Erythroblast (primary cell): ENCODE measurements around the gene C1orf105.

Source experiments
- DNase-seq, 2 experiments: peaks; one replicate each; lab custom pipeline; 2025; lab: John Stamatoyannopoulos, UW
- GATA1 ChIP-seq: IDR thresholded peaks from 2 replicates; pipeline ENCODE4 v1.6.1; 2011; ENCODE audit warnings: low read depth, mild to moderate bottlenecking, control low read depth, low read length, moderate library complexity
- POLR2A ChIP-seq: IDR thresholded peaks from 2 replicates; pipeline ENCODE4 v1.6.1; 2011; ENCODE audit warnings: mild to moderate bottlenecking, low read length

The C1orf105 gene

GRCh38 chr1:172468296-172468695 is 47.8 kb downstream of the C1orf105 start:
- DNase-seq: no peak
- TF ChIP-seq GATA1 (no peak), POLR2A (no peak)

GRCh38 chr1:172469717-172470116 is 49.2 kb downstream of the C1orf105 start:
- DNase-seq: no peak
- TF ChIP-seq POLR2A: no peak

DNA sequence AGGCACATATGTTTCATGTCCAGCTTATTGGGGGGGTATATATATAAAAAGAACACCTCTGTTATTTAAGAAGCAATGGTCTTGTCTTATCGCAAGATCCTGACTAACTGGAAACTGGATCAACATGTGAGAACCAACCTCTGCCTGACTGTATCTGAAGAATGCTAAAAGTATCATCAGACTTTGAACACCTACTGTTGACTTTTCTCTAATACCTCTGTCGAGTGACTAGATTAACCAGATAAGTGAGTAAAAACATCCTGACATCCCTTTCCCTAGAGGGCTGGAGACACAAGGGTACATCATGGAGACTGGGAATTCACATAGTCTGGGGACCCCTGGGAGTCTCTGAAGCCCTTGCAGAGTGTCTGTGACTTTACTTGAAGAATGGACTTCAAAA is 49.7 kb downstream of the C1orf105 start:
- no peak for DNase-seq
- TF ChIP-seq GATA1: no peak
- no peak for TF ChIP-seq POLR2A

DNA sequence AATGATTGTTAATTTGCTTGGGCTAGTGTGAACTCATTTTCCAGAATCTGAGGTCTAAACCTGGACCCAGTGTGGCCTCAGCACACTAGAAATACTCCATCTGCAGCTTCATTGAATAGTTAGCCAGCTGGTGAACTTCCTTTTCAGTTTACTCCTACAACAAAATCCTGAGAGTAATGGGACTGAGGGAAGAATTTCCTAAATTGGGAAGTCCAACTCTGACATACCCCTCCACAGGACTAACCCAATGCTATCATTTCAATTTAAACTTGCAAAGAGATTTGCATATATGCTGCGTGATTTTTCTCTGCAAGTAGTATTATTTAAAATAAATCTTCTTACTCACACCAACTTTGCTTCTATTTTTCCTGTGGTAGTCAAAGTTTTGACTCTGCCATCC is 51.2 kb downstream of the C1orf105 start:
- TF ChIP-seq GATA1: no peak
- TF ChIP-seq POLR2A: no peak
- no peak for DNase-seq

DNA sequence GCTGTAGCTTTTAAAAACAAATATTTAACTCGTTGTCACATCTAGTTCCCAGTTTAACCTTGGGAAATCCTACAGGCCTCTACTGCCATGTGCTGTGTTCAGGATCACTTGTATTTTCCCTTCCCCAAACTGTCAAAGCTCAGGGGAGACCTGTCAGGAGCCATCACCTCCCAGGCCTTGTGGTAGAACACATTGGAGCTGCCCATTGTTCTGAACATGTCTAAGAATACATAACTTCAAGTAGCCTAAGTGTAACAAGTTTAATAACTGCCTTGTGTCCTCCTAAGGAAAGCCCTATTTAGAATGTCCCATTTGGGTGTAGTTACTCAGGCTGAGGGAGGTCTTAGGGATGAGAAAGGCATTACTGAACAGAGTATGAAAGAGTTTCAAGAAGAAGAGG is 52.0 kb downstream of the C1orf105 start:
- no peak for TF ChIP-seq POLR2A
- TF ChIP-seq GATA1: no peak

GRCh38 chr1:172473302-172473701 is 52.8 kb downstream of the C1orf105 start:
- TF ChIP-seq GATA1: no peak
- no peak for TF ChIP-seq POLR2A
- no peak for DNase-seq

More for the DNA sequence above, 52.0 kb downstream of the C1orf105 start:
- DNase-seq: no peak

GRCh38 chr1:172473842-172474241 is 53.4 kb downstream of the C1orf105 start:
- TF ChIP-seq GATA1 (no peak), POLR2A (no peak)

GRCh38 chr1:172476218-172476811 is 55.8 kb downstream of the C1orf105 start:
- DNase-seq: no peak
- TF ChIP-seq GATA1 (no peak), POLR2A (no peak)

More at GRCh38 chr1:172473842-172474241, 53.4 kb downstream of the C1orf105 start:
- no peak for DNase-seq

DNA sequence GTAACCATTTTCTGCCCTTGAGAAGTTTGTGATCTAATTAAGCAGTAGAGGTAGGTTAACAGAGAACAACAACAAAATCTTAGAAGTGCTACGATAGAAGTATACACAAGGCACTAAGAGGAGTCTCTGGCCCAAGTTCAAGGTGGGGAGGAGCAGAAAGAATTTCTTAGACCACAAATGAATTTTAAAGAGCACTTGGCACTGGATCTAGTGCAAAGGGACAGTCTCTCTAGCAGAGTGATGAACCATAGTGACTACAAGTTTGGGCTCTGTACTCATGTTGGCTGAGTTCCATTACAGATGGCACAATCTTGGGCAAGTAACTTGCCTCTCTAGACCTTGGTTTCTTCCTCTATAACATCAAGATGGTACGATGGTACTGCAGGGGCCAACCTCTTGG is 56.7 kb downstream of the C1orf105 start:
- no peak for DNase-seq
- TF ChIP-seq POLR2A (no peak), GATA1 (no peak)

DNA sequence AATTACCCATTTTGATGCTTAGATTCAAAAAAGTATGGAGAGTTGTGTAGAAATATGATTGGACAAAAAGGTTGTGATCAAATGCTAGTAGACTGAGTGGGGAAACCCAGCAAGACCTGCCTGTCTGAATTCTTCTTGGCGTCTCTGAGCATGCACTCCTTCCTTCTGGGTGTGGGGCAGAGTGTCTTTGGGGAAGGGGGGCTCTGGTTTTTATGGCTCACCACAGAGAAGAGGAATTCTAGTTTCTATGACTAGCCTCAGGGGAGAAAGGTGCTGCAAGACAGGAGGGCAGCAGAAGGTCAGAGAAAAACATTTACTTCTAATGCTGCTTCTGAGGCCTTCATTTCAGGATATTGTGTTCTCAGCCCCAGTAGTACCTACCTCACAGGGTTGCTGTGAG is 57.3 kb downstream of the C1orf105 start:
- DNase-seq: no peak
- TF ChIP-seq GATA1: no peak
- no peak for TF ChIP-seq POLR2A

DNA sequence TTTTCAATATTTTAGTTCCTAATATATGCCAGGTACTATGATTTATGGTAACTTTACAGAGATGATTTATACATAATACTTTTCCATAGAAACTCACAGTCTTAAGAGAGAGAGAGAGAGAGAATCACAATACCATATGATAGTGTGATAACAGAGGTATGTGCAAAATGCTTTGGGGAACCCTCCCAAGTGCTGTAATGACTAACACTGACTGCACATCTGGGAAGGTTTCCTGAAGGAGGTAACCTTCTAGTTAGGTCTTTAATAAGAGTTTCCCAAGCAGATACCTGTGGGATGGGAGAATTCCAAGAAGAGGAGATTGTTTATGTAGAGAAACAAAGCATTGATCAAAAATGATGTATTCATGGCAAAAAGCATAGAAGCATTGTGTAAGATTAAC is 58.0 kb downstream of the C1orf105 start:
- no peak for TF ChIP-seq GATA1
- TF ChIP-seq POLR2A: no peak
- no peak for DNase-seq

DNA sequence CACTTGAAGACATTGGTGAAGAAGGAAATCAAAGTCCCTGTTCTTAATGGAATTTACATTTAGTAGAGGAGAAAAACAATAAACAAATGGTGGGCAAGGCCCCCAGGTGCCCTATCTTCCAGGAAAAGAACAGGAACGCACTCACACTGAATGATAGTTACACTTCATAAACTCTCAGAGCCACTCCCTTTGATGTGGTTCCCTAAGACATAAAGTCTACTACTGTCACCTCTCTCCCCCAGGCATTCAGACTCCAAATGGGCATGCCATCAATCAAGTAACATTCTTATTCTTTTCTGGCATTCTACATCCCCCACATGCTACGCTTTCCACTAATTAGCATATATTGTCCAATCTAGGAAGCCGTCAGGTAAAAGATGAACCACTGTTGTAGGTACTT is 59.9 kb downstream of the C1orf105 start:
- TF ChIP-seq POLR2A (no peak), GATA1 (no peak)
- DNase-seq: no peak

GRCh38 chr1:172482044-172482443 is 61.6 kb downstream of the C1orf105 start:
- DNase-seq: no peak
- TF ChIP-seq GATA1: no peak
- TF ChIP-seq POLR2A: no peak

GRCh38 chr1:172483448-172483847 is 63.0 kb downstream of the C1orf105 start:
- no peak for DNase-seq
- TF ChIP-seq GATA1: no peak
- TF ChIP-seq POLR2A: no peak

GRCh38 chr1:172484252-172484651 is 63.8 kb downstream of the C1orf105 start:
- no peak for DNase-seq
- TF ChIP-seq POLR2A: no peak
- TF ChIP-seq GATA1: no peak

DNA sequence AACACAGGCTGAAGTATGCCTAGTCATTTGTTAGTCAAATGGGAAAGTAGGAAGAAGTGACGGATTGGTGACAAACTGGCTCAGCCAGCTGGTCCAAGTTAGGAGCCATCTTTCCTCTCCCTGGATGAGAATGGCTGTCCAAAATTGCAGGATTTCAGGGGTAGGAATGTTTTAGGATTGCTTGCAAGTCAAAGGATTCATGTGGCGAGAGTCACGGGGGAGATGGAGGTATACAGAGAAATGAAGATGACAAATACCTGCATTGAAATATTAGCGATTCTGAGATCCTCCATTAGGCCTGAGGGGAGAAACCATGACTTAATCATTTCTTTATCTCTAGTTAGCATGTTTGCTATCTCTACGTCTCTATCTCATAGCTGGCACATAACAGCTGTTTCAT is 65.1 kb downstream of the C1orf105 start:
- DNase-seq: peak in 1 of 2 experiments; percentile 53
- no peak for TF ChIP-seq POLR2A
- TF ChIP-seq GATA1: no peak
